Left lung (tissue), 10 donors: ENCODE results near the gene ATAD2B. TPM values are rescaled to one million over a fixed set of nuclear protein-coding genes. Genes with fewer than 3 reads are reported as not detected.

ENCODE experiments used
- ATAC-seq: fragments of 200-7000 bp; cut with Tn5 transposase; one replicate; pipeline ENCODE4 v1.9.1; 2020; ENCODE audit warnings: moderate library complexity
- DNase-seq, 4 donors: peaks; one replicate each; pipeline ENCODE4 v3.0.0-alpha.2; 2013 to 2020
- H3K27ac ChIP-seq, 2 donors: fragments of 200-600 bp; sonication (generic) in 1 of 2; one replicate each; pipeline versions ENCODE4 v1.5.0 to v1.8.0; 2020 to 2021
- H3K27me3 ChIP-seq, 2 donors: fragments of 200-600 bp; sonication (generic) in 1 of 2; one replicate each; pipeline versions ENCODE4 v1.5.0 to v1.8.0; 2020 to 2021
- H3K36me3 ChIP-seq, 2 donors: fragments of 200-600 bp; sonication (generic) in 1 of 2; one replicate each; pipeline versions ENCODE4 v1.5.0 to v1.8.0; 2020 to 2021
- H3K4me1 ChIP-seq, 2 donors: fragments of 200-600 bp; one replicate each; pipeline ENCODE4 v1.8.0; 2021
- H3K4me3 ChIP-seq, 2 donors: fragments of 200-600 bp; sonication (generic) in 1 of 2; one replicate each; pipeline versions ENCODE4 v1.5.0 to v1.8.0; 2020 to 2021; ENCODE audit warnings: mild to moderate bottlenecking in 1 of 2
- H3K9me3 ChIP-seq, 2 donors: fragments of 200-600 bp; sonication (generic) in 1 of 2; one replicate each; pipeline versions ENCODE4 v1.5.0 to v1.8.0; 2020 to 2021
- intact Hi-C, 2 donors: fragments of 100-400 bp; cut with DNase I; formaldehyde crosslinking; loops; one replicate each; pipeline versions ENCODE4 v1.11.2 to v1.14.2; 2022
- polyA plus RNA-seq, 6 donors: library from polyadenylated mRNA; unstranded; fragments of 120-200 nt; gene quantifications; one replicate each; pipeline ENCODE4 v1.2.1, GENCODE V29; 2013; ENCODE audit not compliant: insufficient read length in 6 of 6
- total RNA-seq, 2 donors: library from RNA; stranded (reverse); fragmentation: NEBNext Ultra II Directional; extraction: Animal tissue kit (Norgen Biotek cat#: 25700); gene quantifications; one replicate each; pipeline ENCODE4 v1.2.1, GENCODE V29; 2021
- TF ChIP-seq, protein P1 (sequence below), 2 donors: fragments of 200-600 bp; sonication (generic) in 1 of 2; IDR thresholded peaks; one replicate each; pipeline versions ENCODE4 v1.5.0 to v1.8.0; 2021; ENCODE audit warnings: antibody characterized with exemption in 2 of 2
- donor health status: DM: no; HTN: yes; CAD: no.
- donor health status: DM: no; HTN: no; CAD: no.

Gene ATAD2B
- total and polyA plus RNA-seq, 8 donors, result 20.1 to 27.4 (median 24.6) TPM

DNA sequence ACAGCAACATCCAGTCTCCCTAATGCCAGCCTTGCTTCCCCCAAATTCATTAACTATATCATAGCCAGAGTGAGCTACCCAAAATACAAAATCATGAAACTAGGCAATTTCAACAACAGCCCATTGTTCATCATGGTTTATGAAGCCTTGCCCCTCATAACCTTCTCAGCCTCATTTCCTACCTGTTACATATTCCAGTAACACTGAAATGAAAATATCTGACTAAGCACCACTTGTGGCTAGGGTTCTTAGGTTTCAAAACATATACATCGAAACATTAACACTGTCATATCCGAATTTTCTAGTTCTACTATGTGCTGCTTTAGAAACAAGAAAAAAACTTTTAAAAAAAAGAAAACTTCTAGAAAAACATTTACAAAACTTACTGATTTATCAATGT, 59.5 kb downstream of the ATAD2B start:
- TF ChIP-seq, protein P1, sequence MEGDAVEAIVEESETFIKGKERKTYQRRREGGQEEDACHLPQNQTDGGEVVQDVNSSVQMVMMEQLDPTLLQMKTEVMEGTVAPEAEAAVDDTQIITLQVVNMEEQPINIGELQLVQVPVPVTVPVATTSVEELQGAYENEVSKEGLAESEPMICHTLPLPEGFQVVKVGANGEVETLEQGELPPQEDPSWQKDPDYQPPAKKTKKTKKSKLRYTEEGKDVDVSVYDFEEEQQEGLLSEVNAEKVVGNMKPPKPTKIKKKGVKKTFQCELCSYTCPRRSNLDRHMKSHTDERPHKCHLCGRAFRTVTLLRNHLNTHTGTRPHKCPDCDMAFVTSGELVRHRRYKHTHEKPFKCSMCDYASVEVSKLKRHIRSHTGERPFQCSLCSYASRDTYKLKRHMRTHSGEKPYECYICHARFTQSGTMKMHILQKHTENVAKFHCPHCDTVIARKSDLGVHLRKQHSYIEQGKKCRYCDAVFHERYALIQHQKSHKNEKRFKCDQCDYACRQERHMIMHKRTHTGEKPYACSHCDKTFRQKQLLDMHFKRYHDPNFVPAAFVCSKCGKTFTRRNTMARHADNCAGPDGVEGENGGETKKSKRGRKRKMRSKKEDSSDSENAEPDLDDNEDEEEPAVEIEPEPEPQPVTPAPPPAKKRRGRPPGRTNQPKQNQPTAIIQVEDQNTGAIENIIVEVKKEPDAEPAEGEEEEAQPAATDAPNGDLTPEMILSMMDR (IDR thresholded peaks at IDR 0.05), result no peak
- Histone ChIP-seq H3K27me3 (no peaks in the 10 kb centered on the region), H3K4me1 (no peaks in the 10 kb centered on the region), H3K27ac (no peak overlapping the region), H3K4me3 (no peak overlapping the region), H3K36me3 (peaks cover 0 to 90% of the 10 kb centered on the region in 2 donors), H3K9me3 (no peaks in the 10 kb centered on the region)
- intact Hi-C loops, result no loop called here
- ATAC-seq (no peak), DNase-seq (no peak)

DNA sequence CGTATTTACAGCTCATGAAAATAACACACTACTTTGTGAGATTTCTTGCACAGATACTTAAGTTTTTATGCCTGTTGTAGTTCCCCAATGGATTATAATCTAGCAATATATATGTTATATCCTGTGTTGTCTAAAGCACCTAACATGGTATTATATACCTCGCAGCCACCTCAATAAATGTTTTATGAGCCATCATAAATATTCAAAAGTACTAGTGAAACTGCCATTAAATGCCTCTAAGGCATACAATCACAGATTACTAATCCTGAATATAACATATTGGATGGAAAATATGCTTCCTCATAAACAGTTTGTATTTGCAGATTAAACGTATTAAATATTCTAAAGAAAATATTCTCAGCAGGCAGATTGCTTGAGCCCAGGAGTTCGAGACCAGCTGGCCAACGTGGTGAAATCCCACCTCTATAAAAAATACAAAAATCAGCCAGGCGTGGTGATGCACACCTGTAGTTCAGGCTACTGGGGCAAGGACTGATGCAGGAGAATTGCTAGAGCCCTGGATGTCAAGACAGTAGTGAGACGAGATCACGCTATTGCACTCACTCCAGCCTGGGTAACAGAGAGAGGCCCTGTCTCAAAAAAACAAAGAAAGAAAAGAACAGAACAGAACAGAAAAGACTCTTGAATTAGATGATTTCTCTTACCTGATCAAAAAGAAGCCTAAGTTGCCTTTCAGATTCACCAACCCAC, 64.1 kb downstream of the ATAD2B start:
- no peak for DNase-seq
- no peak overlapping the region for H3K4me3 ChIP-seq
- no peaks in the 10 kb centered on the region for H3K27me3 ChIP-seq
- H3K4me1 ChIP-seq, result no peaks in the 10 kb centered on the region
- H3K9me3 ChIP-seq, result no peaks in the 10 kb centered on the region
- ATAC-seq, result no peak
- TF ChIP-seq, protein P1 (IDR thresholded peaks at IDR 0.05), result no peak
- H3K27ac ChIP-seq, result no peak overlapping the region
- H3K36me3 ChIP-seq, result peaks cover 0 to 79% of the 10 kb centered on the region in 2 donors
- intact Hi-C loops, result no loop called here

DNA sequence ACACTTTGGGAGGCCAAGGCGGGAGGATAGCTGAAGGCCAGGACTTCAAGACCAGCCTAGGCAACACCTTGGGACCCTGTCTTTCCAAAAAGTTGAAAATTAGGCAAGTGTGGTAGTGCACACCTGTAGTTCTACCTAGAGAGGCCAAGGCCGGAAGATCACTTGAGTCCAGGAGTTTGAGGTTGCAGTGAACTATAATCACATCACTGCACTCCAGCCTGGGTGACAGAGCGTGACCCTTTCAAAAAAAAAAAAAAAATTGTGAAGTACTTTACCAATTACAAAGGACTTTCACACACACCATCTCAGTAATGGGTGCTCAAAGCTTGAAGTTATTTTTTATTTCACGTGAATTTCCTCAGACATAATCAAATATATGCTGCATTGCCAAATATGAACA, 65.0 kb downstream of the ATAD2B start:
- no peaks in the 10 kb centered on the region for H3K9me3 ChIP-seq
- no peak overlapping the region for H3K27ac ChIP-seq
- no peak overlapping the region for H3K4me3 ChIP-seq
- peaks cover 0 to 77% of the 10 kb centered on the region in 2 donors for H3K36me3 ChIP-seq
- no peaks in the 10 kb centered on the region for H3K27me3 ChIP-seq
- no peak for ATAC-seq
- intact Hi-C loops, result no loop called here
- TF ChIP-seq, protein P1 (IDR thresholded peaks at IDR 0.05), result no peak
- H3K4me1 ChIP-seq, result no peaks in the 10 kb centered on the region
- no peak for DNase-seq

DNA sequence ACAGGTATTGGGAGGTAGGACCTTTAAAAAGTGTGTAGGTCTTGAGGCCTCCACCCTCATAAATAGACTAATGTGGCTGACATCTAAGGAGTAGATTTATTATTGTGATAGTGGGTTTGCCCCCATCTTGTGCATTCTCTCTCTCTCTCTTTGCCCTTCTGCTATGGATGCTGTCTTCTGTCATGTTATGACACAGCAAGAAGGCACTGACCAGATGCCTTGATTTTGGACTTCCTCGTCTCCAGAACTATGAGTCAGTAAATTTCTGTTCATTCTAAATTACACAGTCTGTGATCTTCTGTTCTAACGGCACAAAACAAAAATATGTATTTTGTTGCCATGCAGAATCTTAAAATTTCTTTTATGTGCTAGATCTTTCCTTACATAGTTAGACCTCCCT, 66.9 kb downstream of the ATAD2B start:
- H3K4me3 ChIP-seq, result no peak overlapping the region
- H3K27me3 ChIP-seq, result no peaks in the 10 kb centered on the region
- intact Hi-C loops, result no loop called here
- DNase-seq (no peak), ATAC-seq (no peak)
- H3K4me1 ChIP-seq, result no peaks in the 10 kb centered on the region
- peaks cover 0 to 78% of the 10 kb centered on the region in 2 donors for H3K36me3 ChIP-seq
- no peaks in the 10 kb centered on the region for H3K9me3 ChIP-seq
- TF ChIP-seq, protein P1 (IDR thresholded peaks at IDR 0.05), result no peak
- H3K27ac ChIP-seq, result no peak overlapping the region

DNA sequence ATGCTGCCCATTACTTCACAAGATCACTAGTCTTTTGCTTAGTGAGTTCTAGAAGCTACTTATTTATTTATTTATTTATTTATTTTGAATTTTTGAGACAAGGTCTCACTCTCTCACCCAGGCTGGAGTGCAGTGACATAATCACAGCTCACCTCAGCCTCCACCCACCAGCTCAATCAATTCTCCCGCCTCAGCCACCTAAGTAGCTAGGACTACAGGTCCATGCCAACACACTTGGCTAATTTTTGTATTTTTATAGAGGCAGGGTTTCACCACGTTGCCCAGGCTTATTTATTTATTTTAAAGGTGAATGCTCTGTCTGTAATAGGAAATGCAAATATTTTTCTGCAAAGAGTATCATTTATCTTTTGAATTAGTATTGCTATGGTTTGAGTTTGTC, 67.7 kb downstream of the ATAD2B start:
- ATAC-seq, result no peak
- no peaks in the 10 kb centered on the region for H3K4me1 ChIP-seq
- no peak overlapping the region for H3K27ac ChIP-seq
- no peak for DNase-seq
- intact Hi-C loops, result no loop called here
- no peaks in the 10 kb centered on the region for H3K27me3 ChIP-seq
- no peaks in the 10 kb centered on the region for H3K9me3 ChIP-seq
- H3K36me3 ChIP-seq, result peaks cover 0 to 78% of the 10 kb centered on the region in 2 donors
- no peak overlapping the region for H3K4me3 ChIP-seq
- TF ChIP-seq, protein P1 (IDR thresholded peaks at IDR 0.05), result no peak
